ENCODE results near the gene CES3.
"Not testable (repeated sequence)": the region's sequence is repeated elsewhere in the genome, so short reads cannot be mapped to it uniquely, and the experiment has no call there.

The CES3 gene

GRCh38 chr16:66926961-66927436, 34.1 kb upstream of the CES3 start:
- no peak for DNase-seq

GRCh38 chr16:66927918-66928649, 33.0 kb upstream of the CES3 start:
- DNase-seq: no peak

GRCh38 chr16:66928702-66929388, 32.2 kb upstream of the CES3 start:
- peak; percentile 35 for DNase-seq

GRCh38 chr16:66930189-66930588, 30.9 kb upstream of the CES3 start:
- no peak for DNase-seq

- no peak for DNase-seq
Observed at GRCh38 chr16:66931665-66932064, 29.4 kb upstream of the CES3 start.

- DNase-seq: no peak
Observed at GRCh38 chr16:66932076-66932475, 29.0 kb upstream of the CES3 start.

- no peak for DNase-seq
Observed at GRCh38 chr16:66933776-66934137, 27.3 kb upstream of the CES3 start.

- peak; percentile 37 for DNase-seq
Observed at GRCh38 chr16:66934138-66934838, 26.8 kb upstream of the CES3 start, which contains the start of gene CIAO2B. Gene CIAO2B (minus strand): TSS chr16:66934402. CDS start chr16:66934364, 38 bp downstream.

- DNase-seq: not testable (repeated sequence)
Observed at GRCh38 chr16:66934839-66935313, 26.2 kb upstream of the CES3 start.

GRCh38 chr16:66935314-66936011, 25.6 kb upstream of the CES3 start, which contains the start of gene CES2:
Gene CES2 (plus strand): TSS chr16:66935516. CDS start chr16:66935636, 120 bp downstream.
- DNase-seq: no peak

- no peak for DNase-seq
Observed at GRCh38 chr16:66936462-66936861, 24.6 kb upstream of the CES3 start.

- no peak for DNase-seq
Observed at GRCh38 chr16:66936889-66937554, 24.0 kb upstream of the CES3 start.

- no peak for DNase-seq
Observed at GRCh38 chr16:66937725-66938337, 23.2 kb upstream of the CES3 start.

GRCh38 chr16:66939366-66939765, 21.7 kb upstream of the CES3 start:
- DNase-seq: no peak

- no peak for DNase-seq
Observed at GRCh38 chr16:66940236-66940635, 20.8 kb upstream of the CES3 start.

GRCh38 chr16:66942981-66943380, 18.1 kb upstream of the CES3 start:
- DNase-seq: no peak

- no peak for DNase-seq
Observed at GRCh38 chr16:66943426-66944053, 17.5 kb upstream of the CES3 start.

GRCh38 chr16:66944054-66944441, 17.0 kb upstream of the CES3 start:
- no peak for DNase-seq

- DNase-seq: not testable (repeated sequence)
Observed at GRCh38 chr16:66944971-66945370, 16.1 kb upstream of the CES3 start.

- DNase-seq: no peak
Observed at GRCh38 chr16:66945939-66946338, 15.1 kb upstream of the CES3 start.

GRCh38 chr16:66946541-66946940, 14.5 kb upstream of the CES3 start:
- no peak for DNase-seq
